ENCODE data around the gene EPHA5.

Gene EPHA5

GRCh38 chr4:65407483-65407882, 262.8 kb downstream of the EPHA5 start:
- TF ChIP-seq POLR2AphosphoS5 (IDR thresholded peaks at IDR 0.05; ENCODE audit: low read depth, low read length) (no peak), PAX5 (IDR thresholded peaks at IDR 0.05; ENCODE audit: insufficient read depth, low read length, severe bottlenecking) (no peak), POLR2A (IDR thresholded peaks at IDR 0.05; ENCODE audit: low read depth, low read length) (no peak), TAF1 (IDR thresholded peaks at IDR 0.05; ENCODE audit: low read depth, low read length) (no peak), SPI1 (IDR thresholded peaks at IDR 0.05; ENCODE audit: low read depth, low read length) (no peak), POU2F2 (IDR thresholded peaks at IDR 0.05; ENCODE audit: low read depth, low read length) (no peak)
- FAIRE-seq = no peak
- no peak for DNase-seq (ENCODE audit: insufficient read length, low spot score)

GRCh38 chr4:65401083-65401482, 269.2 kb downstream of the EPHA5 start:
- FAIRE-seq (no peak), DNase-seq (ENCODE audit: insufficient read length, low spot score) (no peak)
- TF ChIP-seq SPI1 (IDR thresholded peaks at IDR 0.05; ENCODE audit: low read depth, low read length) = no peak
- TF ChIP-seq POLR2AphosphoS5 (IDR thresholded peaks at IDR 0.05; ENCODE audit: low read depth, low read length) = no peak
- TF ChIP-seq POLR2A (IDR thresholded peaks at IDR 0.05; ENCODE audit: low read depth, low read length) = no peak
- no peak for TF ChIP-seq TAF1 (IDR thresholded peaks at IDR 0.05; ENCODE audit: low read depth, low read length)
- TF ChIP-seq POU2F2 (IDR thresholded peaks at IDR 0.05; ENCODE audit: low read depth, low read length) = no peak
- no peak for TF ChIP-seq PAX5 (IDR thresholded peaks at IDR 0.05; ENCODE audit: insufficient read depth, low read length, severe bottlenecking)

- no peak for DNase-seq (ENCODE audit: insufficient read length, low spot score)
- FAIRE-seq = no peak
- no peak for TF ChIP-seq POLR2AphosphoS5 (IDR thresholded peaks at IDR 0.05; ENCODE audit: low read depth, low read length)
- no peak for TF ChIP-seq POU2F2 (IDR thresholded peaks at IDR 0.05; ENCODE audit: low read depth, low read length)
- TF ChIP-seq SPI1 (IDR thresholded peaks at IDR 0.05; ENCODE audit: low read depth, low read length) = no peak
- TF ChIP-seq PAX5 (IDR thresholded peaks at IDR 0.05; ENCODE audit: insufficient read depth, low read length, severe bottlenecking) = no peak
- no peak for TF ChIP-seq TAF1 (IDR thresholded peaks at IDR 0.05; ENCODE audit: low read depth, low read length)
- TF ChIP-seq POLR2A (IDR thresholded peaks at IDR 0.05; ENCODE audit: low read depth, low read length) = no peak
These were observed 271.2 kb downstream of the EPHA5 start for GRCh38 chr4:65399084-65399483.

GRCh38 chr4:65393078-65393477, 277.2 kb downstream of the EPHA5 start:
- FAIRE-seq (no peak), DNase-seq (ENCODE audit: insufficient read length, low spot score) (no peak)
- TF ChIP-seq POU2F2 (IDR thresholded peaks at IDR 0.05; ENCODE audit: low read depth, low read length) (no peak), TAF1 (IDR thresholded peaks at IDR 0.05; ENCODE audit: low read depth, low read length) (no peak), SPI1 (IDR thresholded peaks at IDR 0.05; ENCODE audit: low read depth, low read length) (no peak), POLR2A (IDR thresholded peaks at IDR 0.05; ENCODE audit: low read depth, low read length) (no peak)

GRCh38 chr4:65392488-65392887, 277.8 kb downstream of the EPHA5 start:
- FAIRE-seq = no peak
- TF ChIP-seq POU2F2 (IDR thresholded peaks at IDR 0.05; ENCODE audit: low read depth, low read length) (no peak), PAX5 (IDR thresholded peaks at IDR 0.05; ENCODE audit: insufficient read depth, low read length, severe bottlenecking) (no peak), POLR2A (IDR thresholded peaks at IDR 0.05; ENCODE audit: low read depth, low read length) (no peak), TAF1 (IDR thresholded peaks at IDR 0.05; ENCODE audit: low read depth, low read length) (no peak), POLR2AphosphoS5 (IDR thresholded peaks at IDR 0.05; ENCODE audit: low read depth, low read length) (no peak), SPI1 (IDR thresholded peaks at IDR 0.05; ENCODE audit: low read depth, low read length) (no peak)
- DNase-seq (ENCODE audit: insufficient read length, low spot score) = no peak

- FAIRE-seq (no peak), DNase-seq (ENCODE audit: insufficient read length, low spot score) (no peak)
- TF ChIP-seq SPI1 (IDR thresholded peaks at IDR 0.05; ENCODE audit: low read depth, low read length) (no peak), POLR2AphosphoS5 (IDR thresholded peaks at IDR 0.05; ENCODE audit: low read depth, low read length) (no peak), POLR2A (IDR thresholded peaks at IDR 0.05; ENCODE audit: low read depth, low read length) (no peak), TAF1 (IDR thresholded peaks at IDR 0.05; ENCODE audit: low read depth, low read length) (no peak), PAX5 (IDR thresholded peaks at IDR 0.05; ENCODE audit: insufficient read depth, low read length, severe bottlenecking) (no peak), POU2F2 (IDR thresholded peaks at IDR 0.05; ENCODE audit: low read depth, low read length) (no peak)
These were observed 278.5 kb downstream of the EPHA5 start for GRCh38 chr4:65391814-65392213.

GRCh38 chr4:65391382-65391781, 278.9 kb downstream of the EPHA5 start:
- no peak for DNase-seq (ENCODE audit: insufficient read length, low spot score)
- TF ChIP-seq TAF1 (IDR thresholded peaks at IDR 0.05; ENCODE audit: low read depth, low read length) = no peak
- TF ChIP-seq SPI1 (IDR thresholded peaks at IDR 0.05; ENCODE audit: low read depth, low read length) = no peak
- no peak for TF ChIP-seq POU2F2 (IDR thresholded peaks at IDR 0.05; ENCODE audit: low read depth, low read length)
- TF ChIP-seq POLR2AphosphoS5 (IDR thresholded peaks at IDR 0.05; ENCODE audit: low read depth, low read length) = no peak
- TF ChIP-seq PAX5 (IDR thresholded peaks at IDR 0.05; ENCODE audit: insufficient read depth, low read length, severe bottlenecking) = no peak
- no peak for TF ChIP-seq POLR2A (IDR thresholded peaks at IDR 0.05; ENCODE audit: low read depth, low read length)
- FAIRE-seq = no peak

- FAIRE-seq = no peak
- no peak for DNase-seq (ENCODE audit: insufficient read length, low spot score)
- TF ChIP-seq TAF1 (IDR thresholded peaks at IDR 0.05; ENCODE audit: low read depth, low read length) (no peak), POLR2AphosphoS5 (IDR thresholded peaks at IDR 0.05; ENCODE audit: low read depth, low read length) (no peak), POU2F2 (IDR thresholded peaks at IDR 0.05; ENCODE audit: low read depth, low read length) (no peak), PAX5 (IDR thresholded peaks at IDR 0.05; ENCODE audit: insufficient read depth, low read length, severe bottlenecking) (no peak), POLR2A (IDR thresholded peaks at IDR 0.05; ENCODE audit: low read depth, low read length) (no peak), SPI1 (IDR thresholded peaks at IDR 0.05; ENCODE audit: low read depth, low read length) (no peak)
These were observed 283.4 kb downstream of the EPHA5 start for GRCh38 chr4:65386927-65387326.

- FAIRE-seq = no peak
- no peak for DNase-seq (ENCODE audit: insufficient read length, low spot score)
- TF ChIP-seq POLR2AphosphoS5 (IDR thresholded peaks at IDR 0.05; ENCODE audit: low read depth, low read length) = no peak
- no peak for TF ChIP-seq TAF1 (IDR thresholded peaks at IDR 0.05; ENCODE audit: low read depth, low read length)
- TF ChIP-seq POLR2A (IDR thresholded peaks at IDR 0.05; ENCODE audit: low read depth, low read length) = no peak
- no peak for TF ChIP-seq POU2F2 (IDR thresholded peaks at IDR 0.05; ENCODE audit: low read depth, low read length)
- no peak for TF ChIP-seq PAX5 (IDR thresholded peaks at IDR 0.05; ENCODE audit: insufficient read depth, low read length, severe bottlenecking)
- TF ChIP-seq SPI1 (IDR thresholded peaks at IDR 0.05; ENCODE audit: low read depth, low read length) = no peak
These were observed 286.5 kb downstream of the EPHA5 start for GRCh38 chr4:65383589-65384305.

Data from GM12891 (cell line).